Adrenal gland (tissue), 12 donors: ENCODE results near the gene MAS1. TPM values are rescaled to one million over a fixed set of nuclear protein-coding genes. Genes with fewer than 3 reads are reported as not detected.

Source experiments
- DNase-seq, 7 donors: peaks; one replicate each; pipeline ENCODE4 v3.0.0-alpha.2; 2019 to 2020
- H3K27ac ChIP-seq, 5 donors: fragments of 200-600 bp; sonication (generic) in 4 of 5; 1 replicate in 3 of 5; 2 replicates in 2 of 5; pipeline versions ENCODE4 v1.5.1 to v1.8.0; 2016 to 2020; ENCODE audit warnings: mild to moderate bottlenecking in 1 of 5
- H3K27me3 ChIP-seq: fragments of 200-600 bp; 2 replicates; pipeline ENCODE4 v1.8.0; 2021
- H3K36me3 ChIP-seq, 2 donors: fragments of 200-600 bp; replicated peaks in 1 of 2; 1 replicate in 1 of 2; 2 replicates in 1 of 2; pipeline versions ENCODE4 v1.5.1 to v1.8.0; 2018 to 2022
- H3K4me1 ChIP-seq, 2 donors: fragments of 200-600 bp; replicated peaks in 1 of 2; 1 replicate in 1 of 2; 2 replicates in 1 of 2; pipeline versions ENCODE4 v1.5.1 to v1.8.0; 2018 to 2021
- H3K4me3 ChIP-seq, 4 donors: fragments of 200-600 bp; sonication (generic) in 3 of 4; one replicate each; pipeline ENCODE4 v1.5.1; 2016 to 2018
- H3K9me3 ChIP-seq, 3 donors: fragments of 200-600 bp; sonication (generic) in 1 of 3; replicated peaks in 1 of 3; 1 replicate in 2 of 3; 2 replicates in 1 of 3; pipeline versions ENCODE4 v1.5.1 to v1.8.0; 2016 to 2021
- CTCF ChIP-seq, 6 experiments: fragments of 450-650 bp in 4 of 6; fragments of 200-600 bp in 2 of 6; sonication (generic) in 1 of 6; IDR thresholded peaks; 1 replicate in 5 of 6; 2 replicates in 1 of 6; pipeline versions ENCODE4 v1.5.1 to v1.8.0; 2016 to 2021; ENCODE audit warnings: antibody characterized with exemption in 6 of 6, mild to moderate bottlenecking in 2 of 6, moderate library complexity in 1 of 6
- POLR2A ChIP-seq, 2 donors: fragments of 450-650 bp; IDR thresholded peaks; one replicate each; pipeline ENCODE4 v1.6.1; 2017; ENCODE audit warnings: antibody characterized with exemption in 2 of 2, mild to moderate bottlenecking in 2 of 2, moderate library complexity in 1 of 2
- WGBS, 4 donors: extraction: QIAGEN DNeasy Blood & Tissue Kit in 2 of 4; methylation state at CpG; one replicate each; pipeline versions ENCODE4 v1.1.5 to v1.1.7; 2013 to 2017; 5-methylcytosine and 5-hydroxymethylcytosine counted together
- intact Hi-C, 2 donors: fragments of 100-400 bp; cut with DNase I; formaldehyde crosslinking; loops; one replicate each; pipeline versions ENCODE4 v1.14.1 to v1.15.0; 2022 to 2023
- polyA plus RNA-seq, 3 donors: library from polyadenylated mRNA; stranded (reverse); fragments of 200-250 nt in 2 of 3; fragments of 350-450 nt in 1 of 3; fragmentation: Illumina TruSeq in 1 of 3; extraction: RNeasy Lipid Tissue Mini Kit (QIAGEN cat#74804) in 1 of 3; gene quantifications; one replicate each; pipeline ENCODE4 v1.2.3, GENCODE V29; 2013 to 2014
- total RNA-seq, 9 donors: library from RNA; depleted of rRNA in 4 of 9; stranded (reverse); fragments of >200 nt in 4 of 9; fragments of 120-200 nt in 1 of 9; fragmentation: NEBNext Ultra II Directional in 1 of 9; extraction: Animal tissue kit (Norgen Biotek cat#: 25700) in 1 of 9; gene quantifications; one replicate each; pipeline versions ENCODE4 v1.1.0 to v1.2.4, GENCODE V29; 2013 to 2023
- donor health status: healthy with polysubstance abuse.
- donor health status: Bipolar disorder and iron deficiency.
- donor health status: DM: yes; HTN: yes; CAD: no.
- donor health status: DM: no; HTN: no; CAD: no.
- donor health status: DM: no; HTN: no; CAD: no.
- donor health status: DM: yes; HTN: yes; CAD: no.

Gene MAS1
- total and polyA plus RNA-seq, 12 donors: under 0.01 TPM; not detected in 10

- Histone ChIP-seq H3K27ac (no peak overlapping the region), H3K36me3 (no peaks in the 10 kb centered on the region), H3K4me3 (no peak overlapping the region), H3K27me3 (no peaks in the 10 kb centered on the region), H3K9me3 (no peaks in the 10 kb centered on the region), H3K4me1 (peaks cover 4 to 12% of the 10 kb centered on the region in 2 donors)
- intact Hi-C loops: loop anchor here in 1 of 2 donors (10.0 kb wide), 1 partner anchor 250 kb away; no protein-coding TSS in a partner anchor
- DNase-seq: no peak
- TF ChIP-seq CTCF (IDR thresholded peaks at IDR 0.05) (no peak), POLR2A (IDR thresholded peaks at IDR 0.05) (no peak)
- 30 to 38% (median 33%) methylated on average over 2 of the region's 2 CpGs for WGBS, 4 donors
Measured at GRCh38 chr6:159935065-159935464, 44.3 kb downstream of the MAS1 start.

- peak in 2 of 7 donors; percentile 22 to 30 for DNase-seq
- WGBS, 4 donors: 63 to 81% (median 73%) methylated on average over 2 of the region's 2 CpGs
- no peak overlapping the region for H3K27ac ChIP-seq
- H3K36me3 ChIP-seq: no peaks in the 10 kb centered on the region
- intact Hi-C loops: loop anchor here in 1 of 2 donors (10.0 kb wide), 1 partner anchor 251 kb away; no protein-coding TSS in a partner anchor
- no peaks in the 10 kb centered on the region for H3K27me3 ChIP-seq
- no peak for TF ChIP-seq POLR2A (IDR thresholded peaks at IDR 0.05)
- no peak for TF ChIP-seq CTCF (IDR thresholded peaks at IDR 0.05)
- H3K9me3 ChIP-seq: no peaks in the 10 kb centered on the region
- no peak overlapping the region for H3K4me3 ChIP-seq
- H3K4me1 ChIP-seq: peaks cover 4 to 11% of the 10 kb centered on the region in 2 donors
Measured at GRCh38 chr6:159935633-159936032, 44.8 kb downstream of the MAS1 start.

- 33 to 54% (median 44%) methylated on average over 5 to 6 of the region's 6 CpGs for WGBS, 4 donors
- peak; percentile 41 to 82 (median 77) for DNase-seq
- H3K4me1 ChIP-seq: peaks cover 4 to 23% of the 10 kb centered on the region in 2 donors
- peak overlapping the region in 3 of 5 donors; percentile 32 to 66 (median 60) for H3K27ac ChIP-seq
- no peaks in the 10 kb centered on the region for H3K27me3 ChIP-seq
- intact Hi-C loops: loop anchor here (5.0 to 10.0 kb wide), 3 partner anchors 72 to 255 kb away; no protein-coding TSS in a partner anchor
- H3K4me3 ChIP-seq: no peak overlapping the region
- H3K36me3 ChIP-seq: no peaks in the 10 kb centered on the region
- peaks cover 0 to 8% (median 0%) of the 10 kb centered on the region in 3 donors for H3K9me3 ChIP-seq
- TF ChIP-seq POLR2A (IDR thresholded peaks at IDR 0.05) (no peak), CTCF (IDR thresholded peaks at IDR 0.05) (no peak)
Measured at GRCh38 chr6:159939591-159940016, 48.8 kb downstream of the MAS1 start.

Other genes with a start within 250 kb of the MAS1 start
- gene SOD2, start 197.7 kb upstream of the MAS1 start, total RNA-seq: 1,000 to 10,000 TPM in 2 of 9 donors, 100 to 1,000 TPM in 7; 172 to 3,032 (median 451) TPM
- gene SOD2, start 197.7 kb upstream of the MAS1 start, polyA plus RNA-seq: 100 to 1,000 TPM; 129 to 348 (median 208) TPM
- 100 to 1,000 TPM in 4 of 9 donors, 10 to 100 TPM in 5; 78.9 to 145 (median 89.2) TPM for gene WTAP, start 163.5 kb upstream of the MAS1 start, total RNA-seq
- 100 to 1,000 TPM in 2 of 3 donors, 10 to 100 TPM in 1; 56.8 to 162 (median 116) TPM for gene WTAP, start 163.5 kb upstream of the MAS1 start, polyA plus RNA-seq
- gene ACAT2, start 128.9 kb upstream of the MAS1 start, total RNA-seq: 100 to 1,000 TPM in 2 of 9 donors, 10 to 100 TPM in 6, 1 to 10 TPM in 1; 8.7 to 272 (median 19.0) TPM
- gene ACAT2, start 128.9 kb upstream of the MAS1 start, polyA plus RNA-seq: 100 to 1,000 TPM in 1 of 3 donors, 10 to 100 TPM in 2; 10.1 to 305 (median 17.4) TPM
- gene TCP1, start 101.4 kb upstream of the MAS1 start, total RNA-seq: 100 to 1,000 TPM in 6 of 9 donors, 10 to 100 TPM in 3; 81.9 to 290 (median 124) TPM
- gene TCP1, start 101.4 kb upstream of the MAS1 start, polyA plus RNA-seq: 100 to 1,000 TPM in 1 of 3 donors, 10 to 100 TPM in 2; 59.0 to 235 (median 88.8) TPM
- 100 to 1,000 TPM in 3 of 9 donors, 10 to 100 TPM in 6; 63.7 to 199 (median 78.5) TPM for gene MRPL18, start 100.5 kb upstream of the MAS1 start, total RNA-seq
- gene MRPL18, start 100.5 kb upstream of the MAS1 start, polyA plus RNA-seq: 100 to 1,000 TPM; 110 to 138 (median 132) TPM
- gene PNLDC1, start 90.7 kb upstream of the MAS1 start, total RNA-seq: 1 to 10 TPM in 1 of 9 donors, under 1 TPM in 2, not detected in 6; 0.14 to 2.9 (median 0.39) TPM
- under 1 TPM in 2 of 3 donors, not detected in 1; 0.07 to 0.48 TPM for gene PNLDC1, start 90.7 kb upstream of the MAS1 start, polyA plus RNA-seq
- 100 to 1,000 TPM in 2 of 9 donors, 10 to 100 TPM in 7; 72.6 to 154 (median 89.9) TPM for gene IGF2R, start 78.1 kb downstream of the MAS1 start, total RNA-seq
- gene IGF2R, start 78.1 kb downstream of the MAS1 start, polyA plus RNA-seq: 100 to 1,000 TPM in 1 of 3 donors, 10 to 100 TPM in 2; 17.1 to 114 (median 27.6) TPM
- 1 to 10 TPM in 4 of 9 donors, under 1 TPM in 3, not detected in 2; 0.26 to 2.1 (median 1.7) TPM for gene SLC22A1, start 230.8 kb downstream of the MAS1 start, total RNA-seq
- gene SLC22A1, start 230.8 kb downstream of the MAS1 start, polyA plus RNA-seq: 1 to 10 TPM; 1.6 to 7.1 (median 2.1) TPM